Stimulated activated naive CD8-positive, alpha-beta T cell treated with anti-CD3 and anti-CD28 coated beads, Interleukin-15, amount 100 ng/mL, for 72 hours (primary cell): ENCODE data around the gene EXT2.

ENCODE experiments used
- ATAC-seq: fragments of 150-1000 bp; cut with Tn5 transposase; 2 replicates; pipeline ENCODE4 v1.10.0; 2021; ENCODE audit warnings: mild to moderate bottlenecking, moderate library complexity
- DNase-seq, 2 donors: peaks; one replicate each; pipeline ENCODE4 v3.0.0; 2021 to 2022
- H3K27ac Mint-ChIP-seq, 2 donors: one replicate each; pipeline ENCODE4 v1.8.0; 2022; ENCODE audit warnings: mild to moderate bottlenecking in 2 of 2, mixed read lengths in 2 of 2, moderate library complexity in 2 of 2
- H3K27me3 Mint-ChIP-seq: one replicate; pipeline ENCODE4 v1.8.0; 2022; ENCODE audit warnings: mixed read lengths
- H3K4me1 Mint-ChIP-seq: one replicate; pipeline ENCODE4 v1.8.0; 2022; ENCODE audit warnings: mild to moderate bottlenecking, mixed read lengths
- H3K4me3 Mint-ChIP-seq, 2 donors: one replicate each; pipeline ENCODE4 v1.8.0; 2022; ENCODE audit warnings: mild to moderate bottlenecking in 2 of 2, mixed read lengths in 2 of 2, moderate library complexity in 1 of 2
- H3K9me3 Mint-ChIP-seq, 2 donors: one replicate each; pipeline ENCODE4 v1.8.0; 2022; ENCODE audit warnings: mixed read lengths in 2 of 2

Gene EXT2

GRCh38 chr11:44275961-44276550 is 180.6 kb downstream of the EXT2 start:
- H3K27ac Mint-ChIP-seq = peak overlapping the region in 1 of 2 donors; percentile 29

GRCh38 chr11:44277196-44278090 is 182.0 kb downstream of the EXT2 start:
- H3K4me1 Mint-ChIP-seq = no peaks in the 10 kb centered on the region
- H3K27ac Mint-ChIP-seq = no peak overlapping the region
- H3K4me3 Mint-ChIP-seq = no peak overlapping the region
- peaks cover 20% of the 10 kb centered on the region for H3K27me3 Mint-ChIP-seq
- no peak for DNase-seq
- ATAC-seq = no peak
- H3K9me3 Mint-ChIP-seq = no peaks in the 10 kb centered on the region

More at GRCh38 chr11:44275961-44276550, 180.6 kb downstream of the EXT2 start:
- H3K4me3 Mint-ChIP-seq = no peak overlapping the region
- H3K9me3 Mint-ChIP-seq = no peaks in the 10 kb centered on the region
- H3K4me1 Mint-ChIP-seq = no peaks in the 10 kb centered on the region
- ATAC-seq (no peak), DNase-seq (no peak)
- H3K27me3 Mint-ChIP-seq = peaks cover 13% of the 10 kb centered on the region

- no peak for DNase-seq
- no peaks in the 10 kb centered on the region for H3K4me1 Mint-ChIP-seq
Observed at GRCh38 chr11:44279483-44279882, 184.0 kb downstream of the EXT2 start.

GRCh38 chr11:44280257-44280656 is 184.8 kb downstream of the EXT2 start:
- DNase-seq (no peak), ATAC-seq (no peak)
- Mint-ChIP-seq H3K4me3 (no peak overlapping the region), H3K9me3 (no peaks in the 10 kb centered on the region), H3K4me1 (no peaks in the 10 kb centered on the region), H3K27me3 (peaks cover 20% of the 10 kb centered on the region), H3K27ac (no peak overlapping the region)

More at GRCh38 chr11:44279483-44279882, 184.0 kb downstream of the EXT2 start:
- Mint-ChIP-seq H3K4me3 (no peak overlapping the region), H3K27me3 (peaks cover 20% of the 10 kb centered on the region), H3K27ac (no peak overlapping the region), H3K9me3 (no peaks in the 10 kb centered on the region)
- ATAC-seq = no peak

- H3K9me3 Mint-ChIP-seq = no peaks in the 10 kb centered on the region
- H3K4me1 Mint-ChIP-seq = peaks cover 4% of the 10 kb centered on the region
- DNase-seq (no peak), ATAC-seq (no peak)
- H3K27ac Mint-ChIP-seq = no peak overlapping the region
- peaks cover 20% of the 10 kb centered on the region for H3K27me3 Mint-ChIP-seq
- no peak overlapping the region for H3K4me3 Mint-ChIP-seq
Observed at GRCh38 chr11:44281151-44281550, 185.7 kb downstream of the EXT2 start.

GRCh38 chr11:44282620-44283019 is 187.1 kb downstream of the EXT2 start:
- Mint-ChIP-seq H3K27ac (no peak overlapping the region), H3K27me3 (peaks cover 20% of the 10 kb centered on the region), H3K4me3 (no peak overlapping the region), H3K4me1 (peaks cover 7% of the 10 kb centered on the region), H3K9me3 (no peaks in the 10 kb centered on the region)
- DNase-seq = no peak
- no peak for ATAC-seq

GRCh38 chr11:44285756-44286155 is 190.3 kb downstream of the EXT2 start:
- ATAC-seq (peak; percentile 21), DNase-seq (no peak)
- peaks cover 34% of the 10 kb centered on the region for H3K27me3 Mint-ChIP-seq
- H3K4me3 Mint-ChIP-seq = no peak overlapping the region
- no peak overlapping the region for H3K27ac Mint-ChIP-seq
- no peaks in the 10 kb centered on the region for H3K9me3 Mint-ChIP-seq
- peaks cover 7% of the 10 kb centered on the region for H3K4me1 Mint-ChIP-seq

GRCh38 chr11:44286268-44286880 is 190.9 kb downstream of the EXT2 start:
- peaks cover 34% of the 10 kb centered on the region for H3K27me3 Mint-ChIP-seq
- H3K4me1 Mint-ChIP-seq = peaks cover 7% of the 10 kb centered on the region
- ATAC-seq = peak; percentile 81
- no peak overlapping the region for H3K27ac Mint-ChIP-seq
- H3K4me3 Mint-ChIP-seq = no peak overlapping the region
- H3K9me3 Mint-ChIP-seq = no peaks in the 10 kb centered on the region
- DNase-seq = peak; percentile 59 to 60

- ATAC-seq (no peak), DNase-seq (no peak)
- Mint-ChIP-seq H3K27me3 (peaks cover 32% of the 10 kb centered on the region), H3K27ac (no peak overlapping the region), H3K9me3 (no peaks in the 10 kb centered on the region), H3K4me1 (peaks cover 7% of the 10 kb centered on the region), H3K4me3 (no peak overlapping the region)
Observed at GRCh38 chr11:44286911-44287310, 191.4 kb downstream of the EXT2 start.

- DNase-seq (no peak), ATAC-seq (no peak)
- H3K27me3 Mint-ChIP-seq = peaks cover 32% of the 10 kb centered on the region
- H3K4me3 Mint-ChIP-seq = no peak overlapping the region
- H3K9me3 Mint-ChIP-seq = no peaks in the 10 kb centered on the region
- H3K4me1 Mint-ChIP-seq = peaks cover 7% of the 10 kb centered on the region
- no peak overlapping the region for H3K27ac Mint-ChIP-seq
Observed at GRCh38 chr11:44288133-44288526, 192.7 kb downstream of the EXT2 start.

GRCh38 chr11:44290208-44290607 is 194.7 kb downstream of the EXT2 start:
- no peak for ATAC-seq
- H3K27me3 Mint-ChIP-seq = peaks cover 40% of the 10 kb centered on the region
- no peak for DNase-seq
- peaks cover 7% of the 10 kb centered on the region for H3K4me1 Mint-ChIP-seq
- H3K4me3 Mint-ChIP-seq = no peak overlapping the region
- no peaks in the 10 kb centered on the region for H3K9me3 Mint-ChIP-seq
- no peak overlapping the region for H3K27ac Mint-ChIP-seq
